ENCODE results near the gene NEURL2. TPM values are rescaled to one million over a fixed set of nuclear protein-coding genes. Genes with fewer than 3 reads are reported as not detected.
"Not testable (repeated sequence)": the region's sequence is repeated elsewhere in the genome, so short reads cannot be mapped to it uniquely, and the experiment has no call there.

NEURL2 gene
- total RNA-seq, 2 donors from 2014 or later, result 19.7 to 78.7 TPM

DNA sequence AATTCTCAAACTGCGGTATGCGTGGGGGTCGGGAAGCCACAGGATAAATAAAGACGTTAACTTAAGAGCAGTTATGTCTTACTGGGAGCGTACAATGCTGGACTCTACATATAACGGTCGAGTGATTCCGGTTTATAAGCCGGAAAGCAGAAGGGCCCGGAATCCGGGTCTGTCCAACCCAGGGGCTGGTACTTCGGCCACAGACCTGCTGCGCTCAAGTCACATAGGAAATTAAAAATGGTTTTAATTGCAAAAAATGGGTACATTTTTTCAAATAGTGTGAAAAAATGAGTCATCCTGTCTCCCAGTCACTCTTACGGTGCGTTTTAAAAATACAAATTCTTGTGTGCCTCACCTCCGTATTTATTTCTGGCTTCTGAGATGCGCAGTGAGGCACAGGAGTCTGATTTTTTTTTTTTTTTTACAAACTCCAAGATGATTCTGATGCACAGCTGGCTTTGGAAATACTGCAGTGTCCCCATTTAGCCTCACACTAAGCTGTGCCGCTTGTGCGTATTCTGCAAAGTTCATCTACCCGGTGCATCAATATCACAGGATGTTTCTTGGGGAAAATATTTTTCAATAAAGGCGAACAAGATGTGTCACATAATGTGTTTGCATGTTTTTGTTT, 44.5 kb upstream of the NEURL2 start:
- Histone ChIP-seq H3K4me3 (peak overlapping the region; percentile 97), H3K36me3 (peaks cover 34% of the 10 kb centered on the region), H3K9me3 (no peaks in the 10 kb centered on the region), H3K27ac (peak overlapping the region; percentile 99 to 100), H3K4me1 (ENCODE audit: control insufficient read depth in 1 of 2, low read depth in 2 of 2) (peaks cover 11 to 27% of the 10 kb centered on the region in 2 donors), H3K27me3 (replicated peaks; ENCODE audit: insufficient read depth) (no peaks in the 10 kb centered on the region)
- ATAC-seq (ENCODE audit: insufficient number of reproducible peaks, low FRiP score, low read depth), result peak; percentile 17
- DNase-seq (ENCODE audit: low spot score), result no peak
- TF ChIP-seq, protein P1, sequence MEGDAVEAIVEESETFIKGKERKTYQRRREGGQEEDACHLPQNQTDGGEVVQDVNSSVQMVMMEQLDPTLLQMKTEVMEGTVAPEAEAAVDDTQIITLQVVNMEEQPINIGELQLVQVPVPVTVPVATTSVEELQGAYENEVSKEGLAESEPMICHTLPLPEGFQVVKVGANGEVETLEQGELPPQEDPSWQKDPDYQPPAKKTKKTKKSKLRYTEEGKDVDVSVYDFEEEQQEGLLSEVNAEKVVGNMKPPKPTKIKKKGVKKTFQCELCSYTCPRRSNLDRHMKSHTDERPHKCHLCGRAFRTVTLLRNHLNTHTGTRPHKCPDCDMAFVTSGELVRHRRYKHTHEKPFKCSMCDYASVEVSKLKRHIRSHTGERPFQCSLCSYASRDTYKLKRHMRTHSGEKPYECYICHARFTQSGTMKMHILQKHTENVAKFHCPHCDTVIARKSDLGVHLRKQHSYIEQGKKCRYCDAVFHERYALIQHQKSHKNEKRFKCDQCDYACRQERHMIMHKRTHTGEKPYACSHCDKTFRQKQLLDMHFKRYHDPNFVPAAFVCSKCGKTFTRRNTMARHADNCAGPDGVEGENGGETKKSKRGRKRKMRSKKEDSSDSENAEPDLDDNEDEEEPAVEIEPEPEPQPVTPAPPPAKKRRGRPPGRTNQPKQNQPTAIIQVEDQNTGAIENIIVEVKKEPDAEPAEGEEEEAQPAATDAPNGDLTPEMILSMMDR (IDR thresholded peaks at IDR 0.05), result no peak

DNA sequence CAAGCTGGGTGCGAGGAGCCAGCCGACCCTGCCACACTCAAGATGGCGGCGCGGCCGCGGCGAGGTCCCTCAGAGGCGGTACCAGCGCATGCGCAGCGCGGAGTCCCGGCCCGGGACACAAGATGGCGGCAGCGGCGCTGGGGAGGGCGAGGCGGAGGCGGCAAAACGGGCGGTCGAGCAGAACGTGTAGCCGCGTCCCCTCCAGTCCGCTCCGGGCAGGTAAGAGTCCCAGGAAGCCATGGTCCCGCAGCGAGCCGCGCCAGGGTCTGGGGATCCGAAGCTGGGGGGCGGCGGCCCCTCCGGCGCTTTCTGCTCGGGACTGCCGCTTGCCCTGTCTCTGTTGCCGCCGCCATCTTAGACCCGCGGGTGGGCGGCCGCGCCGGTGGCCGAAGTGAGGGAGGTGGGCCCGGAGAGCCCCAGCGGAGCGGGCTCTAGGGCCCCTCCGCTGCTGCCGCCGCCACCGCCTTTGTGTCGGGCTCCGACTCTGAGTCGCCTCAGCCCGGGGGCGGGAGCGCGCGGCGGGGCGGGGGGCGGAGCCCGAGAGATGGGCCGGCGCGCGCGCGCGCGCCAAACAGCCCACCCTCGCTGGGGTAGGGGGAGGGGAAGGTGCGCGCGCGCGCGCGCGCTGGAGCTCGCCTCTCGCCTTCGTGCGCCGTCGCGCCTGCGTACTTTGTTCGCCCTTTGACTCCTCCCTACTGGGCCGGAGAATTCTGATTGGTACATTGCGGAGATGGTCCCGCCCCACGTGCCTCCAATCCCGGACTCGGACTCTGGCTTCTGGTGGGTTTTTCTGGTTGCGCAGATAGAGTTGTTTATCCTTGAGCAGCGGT, 43.8 kb upstream of the NEURL2 start, which contains the start of gene PCIF1:
TSS of gene PCIF1 (plus strand) at position 98 of the 830 bp plus-strand sequence. CDS start 4,317 bp downstream, outside the sequence.
- H3K27me3 ChIP-seq (replicated peaks; ENCODE audit: insufficient read depth), result no peaks in the 10 kb centered on the region
- no peaks in the 10 kb centered on the region for H3K9me3 ChIP-seq
- H3K27ac ChIP-seq, result peak within 1 kb of the TSS; percentile 99 to 100
- TF ChIP-seq, protein P1 (IDR thresholded peaks at IDR 0.05), result no peak
- peaks cover 11 to 27% of the 10 kb centered on the region in 2 donors for H3K4me1 ChIP-seq (ENCODE audit: control insufficient read depth in 1 of 2, low read depth in 2 of 2)
- H3K4me3 ChIP-seq, result peak within 1 kb of the TSS; percentile 97
- ATAC-seq (ENCODE audit: insufficient number of reproducible peaks, low FRiP score, low read depth) (peak; percentile 89), DNase-seq (ENCODE audit: low spot score) (peak; percentile 91)
- peaks cover 27% of the 10 kb centered on the region for H3K36me3 ChIP-seq

DNA sequence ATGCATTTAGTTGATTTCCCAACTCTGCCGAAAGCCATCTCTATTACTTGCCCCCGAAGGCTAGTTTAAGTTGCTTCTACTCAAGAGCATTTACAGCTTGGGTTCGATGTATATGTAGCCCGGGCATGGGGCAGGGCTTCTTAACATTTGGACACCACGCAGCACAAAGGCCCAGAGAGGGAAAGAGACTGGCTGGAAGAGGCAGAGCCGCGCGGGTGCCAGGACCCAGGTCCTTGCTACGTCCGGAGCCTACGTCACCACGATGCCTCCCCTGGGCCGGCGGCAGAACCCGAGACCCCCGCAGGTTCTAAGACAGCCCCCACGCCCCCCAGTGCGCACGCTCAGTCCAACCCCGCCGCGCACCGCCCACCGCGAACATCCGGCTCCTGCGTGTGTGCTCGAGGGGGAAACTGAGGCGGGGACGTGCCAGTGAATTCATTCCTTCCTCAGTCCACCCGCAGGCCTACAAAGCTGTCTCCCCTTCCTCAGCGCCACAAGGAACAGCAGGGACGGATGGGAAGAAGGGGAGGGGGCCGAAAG, 43.1 kb upstream of the NEURL2 start:
- DNase-seq (ENCODE audit: low spot score) (no peak), ATAC-seq (ENCODE audit: insufficient number of reproducible peaks, low FRiP score, low read depth) (no peak)
- Histone ChIP-seq H3K9me3 (no peaks in the 10 kb centered on the region), H3K4me1 (ENCODE audit: control insufficient read depth in 1 of 2, low read depth in 2 of 2) (peaks cover 11 to 27% of the 10 kb centered on the region in 2 donors), H3K36me3 (peaks cover 20% of the 10 kb centered on the region), H3K27ac (peak overlapping the region; percentile 99 to 100), H3K4me3 (peak overlapping the region; percentile 97), H3K27me3 (replicated peaks; ENCODE audit: insufficient read depth) (no peaks in the 10 kb centered on the region)
- TF ChIP-seq, protein P1 (IDR thresholded peaks at IDR 0.05), result no peak

DNA sequence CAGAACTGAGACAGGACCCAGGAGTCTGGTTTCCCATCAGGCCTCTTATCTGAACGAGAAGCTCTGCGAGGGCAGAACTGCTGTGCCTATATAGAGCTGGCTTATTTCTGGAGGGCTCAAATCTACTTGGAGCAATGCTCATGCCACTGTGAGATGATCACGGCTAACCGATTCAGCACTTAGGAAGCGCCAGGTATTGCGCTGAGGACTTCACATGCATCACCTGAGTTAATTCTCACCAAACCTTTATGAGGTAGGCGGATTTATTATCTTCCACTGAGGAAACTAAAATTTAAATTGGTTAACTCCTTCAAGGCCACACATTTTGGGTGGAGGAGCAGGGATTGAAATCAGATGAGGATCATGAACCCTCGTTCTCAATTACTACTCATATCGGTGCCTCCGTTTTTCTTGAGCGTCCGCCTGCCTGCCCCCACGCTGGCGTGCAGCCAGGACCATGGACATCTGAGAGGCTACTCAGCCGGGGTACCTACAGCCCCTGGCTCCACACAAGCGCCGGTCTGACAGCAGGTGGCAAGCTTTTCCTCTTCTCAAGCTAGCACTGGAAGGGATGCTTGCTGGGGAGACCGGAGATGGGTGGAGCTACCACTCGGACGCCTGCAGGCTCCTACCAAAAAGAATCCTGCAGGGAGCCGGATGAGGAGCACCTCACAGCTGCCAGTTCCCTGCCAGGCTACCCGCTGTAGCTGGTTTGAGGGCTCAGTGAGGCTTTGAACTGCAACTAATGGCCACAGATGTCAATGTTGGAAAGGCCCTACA, 42.4 kb upstream of the NEURL2 start:
- DNase-seq (ENCODE audit: low spot score), result no peak
- H3K27ac ChIP-seq, result peak overlapping the region; percentile 99 to 100
- no peaks in the 10 kb centered on the region for H3K27me3 ChIP-seq (replicated peaks; ENCODE audit: insufficient read depth)
- H3K36me3 ChIP-seq, result peaks cover 13% of the 10 kb centered on the region
- H3K4me3 ChIP-seq, result peak overlapping the region; percentile 97
- ATAC-seq (ENCODE audit: insufficient number of reproducible peaks, low FRiP score, low read depth), result no peak
- H3K4me1 ChIP-seq (ENCODE audit: control insufficient read depth in 1 of 2, low read depth in 2 of 2), result peaks cover 11 to 27% of the 10 kb centered on the region in 2 donors
- no peaks in the 10 kb centered on the region for H3K9me3 ChIP-seq
- TF ChIP-seq, protein P1 (IDR thresholded peaks at IDR 0.05), result no peak

DNA sequence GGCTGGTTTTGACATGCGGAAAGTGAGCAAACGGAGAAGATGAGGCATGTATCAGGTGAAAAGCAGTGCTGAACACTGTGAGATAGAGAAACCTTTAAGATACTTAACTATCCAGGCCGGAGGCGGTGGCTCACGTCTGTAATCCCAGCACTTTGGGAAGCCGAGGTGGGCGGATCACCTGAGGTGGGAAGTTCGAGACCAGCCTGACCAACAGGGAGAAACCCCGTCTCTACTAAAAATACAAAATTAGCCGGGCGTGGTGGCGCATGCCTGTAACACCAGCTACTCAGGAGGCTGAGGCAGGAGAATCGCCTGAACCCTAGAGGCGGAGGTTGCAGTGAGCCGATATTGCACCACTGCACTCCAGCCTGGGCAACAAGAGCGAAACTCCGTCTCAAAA, 40.7 kb upstream of the NEURL2 start:
- ATAC-seq (ENCODE audit: insufficient number of reproducible peaks, low FRiP score, low read depth); H3K27ac ChIP-seq; H3K9me3 ChIP-seq; DNase-seq (ENCODE audit: low spot score); H3K4me3 ChIP-seq; H3K27me3 ChIP-seq (replicated peaks; ENCODE audit: insufficient read depth); H3K36me3 ChIP-seq: not testable (repeated sequence)
- H3K4me1 ChIP-seq (ENCODE audit: control insufficient read depth in 1 of 2, low read depth in 2 of 2), result peaks cover 9 to 20% of the 10 kb centered on the region in 2 donors

Measured in thoracic aorta (tissue), 2 donors.